Heart left ventricle (tissue), 16 donors: ENCODE measurements around the gene SLC6A3. TPM values are rescaled to one million over a fixed set of nuclear protein-coding genes. Genes with fewer than 3 reads are reported as not detected.
A peak's percentile ranks its signal among the peaks of the same experiment; 100 is the strongest.

Experiments
- ATAC-seq, 4 donors: fragments of 200-7000 bp; cut with Tn5 transposase; one replicate each; pipeline ENCODE4 v1.9.1; 2020 to 2022; ENCODE audit warnings: moderate library complexity in 4 of 4, mild to moderate bottlenecking in 3 of 4, moderate number of reproducible peaks in 1 of 4
- DNase-seq, 5 donors: peaks; one replicate each; pipeline ENCODE4 v3.0.0-alpha.2; 2020
- H3K27ac ChIP-seq, 12 donors: fragments of 200-600 bp; sonication (generic) in 4 of 12; one replicate each; pipeline versions ENCODE4 v1.5.0 to v1.8.0; 2016 to 2022; ENCODE audit warnings: mild to moderate bottlenecking in 2 of 12
- H3K27me3 ChIP-seq, 9 donors: fragments of 200-600 bp; sonication (generic) in 2 of 9; one replicate each; pipeline versions ENCODE4 v1.5.1 to v1.8.0; 2016 to 2022; ENCODE audit warnings: mild to moderate bottlenecking in 3 of 9
- H3K36me3 ChIP-seq, 9 donors: fragments of 200-600 bp; sonication (generic) in 2 of 9; one replicate each; pipeline versions ENCODE4 v1.5.0 to v1.8.0; 2018 to 2022; ENCODE audit warnings: mild to moderate bottlenecking in 2 of 9
- H3K4me1 ChIP-seq, 12 donors: fragments of 200-600 bp; sonication (generic) in 4 of 12; one replicate each; pipeline versions ENCODE4 v1.5.0 to v1.8.0; 2016 to 2022; ENCODE audit warnings: mild to moderate bottlenecking in 3 of 12
- H3K4me3 ChIP-seq, 12 donors: fragments of 200-600 bp; sonication (generic) in 4 of 12; one replicate each; pipeline versions ENCODE4 v1.5.0 to v1.8.0; 2017 to 2022; ENCODE audit warnings: mild to moderate bottlenecking in 9 of 12, moderate library complexity in 4 of 12
- H3K9me3 ChIP-seq, 12 donors: fragments of 200-600 bp; sonication (generic) in 4 of 12; one replicate each; pipeline versions ENCODE4 v1.5.0 to v1.8.0; 2016 to 2022; ENCODE audit warnings: mild to moderate bottlenecking in 1 of 12
- POLR2A ChIP-seq, 2 donors: fragments of 450-650 bp; IDR thresholded peaks; one replicate each; pipeline ENCODE4 v1.6.1; 2017; ENCODE audit warnings: antibody characterized with exemption in 2 of 2, mild to moderate bottlenecking in 2 of 2, moderate library complexity in 2 of 2
- WGBS, 4 donors: extraction: QIAGEN DNeasy Blood & Tissue Kit in 2 of 4; methylation state at CpG; one replicate each; pipeline versions ENCODE4 v1.1.5 to v1.1.7; 2013 to 2018; 5-methylcytosine and 5-hydroxymethylcytosine counted together
- intact Hi-C, 10 donors: fragments of 100-400 bp; cut with DNase I; formaldehyde crosslinking; loops; one replicate each; pipeline versions ENCODE4 v1.11.1 to v1.14.2; 2022
- polyA plus RNA-seq, 2 donors: library from polyadenylated mRNA; stranded (reverse); fragments of 200-250 nt; gene quantifications; one replicate each; pipeline ENCODE4 v1.2.3, GENCODE V29; 2013
- total RNA-seq, 9 donors: library from RNA; depleted of rRNA in 2 of 9; stranded (reverse); fragments of >200 nt in 2 of 9; fragmentation: NEBNext Ultra II Directional in 3 of 9; extraction: Animal tissue kit (Norgen Biotek cat#: 25700) in 3 of 9; gene quantifications; one replicate each; pipeline versions ENCODE4 v1.1.0 to v1.2.4, GENCODE V29; 2016 to 2023
- TF ChIP-seq, protein P1 (sequence below), 12 donors: fragments of 200-600 bp; sonication (generic) in 4 of 12; IDR thresholded peaks; one replicate each; pipeline versions ENCODE4 v1.5.0 to v1.8.0; 2018 to 2022; ENCODE audit warnings: antibody characterized with exemption in 12 of 12, mild to moderate bottlenecking in 5 of 12
- donor health status: ischemic (EF 13 %, LVEDD 7.1; RV severe dilation, severe dysfunction).
- donor health status: healthy with polysubstance abuse.
- donor health status: DM: no; HTN: yes; CAD: no.
- donor health status: DM: no; HTN: no; CAD: no.
- donor health status: ischemic (EF 25% LVEDD 6.9; RV normal size, moderate dysfunction).
- donor health status: ischemic (EF 25% LVEDD 5.7; RV mildly dilated, moderate dysfunction).
- donor health status: healthy.
- donor health status: DM: yes; HTN: yes; CAD: no.
- donor health status: ischemic (EF 35%, LVEDD 5.7; RV mildly dilated, moderate dysfunction).
- donor health status: nonischemic (EF 11% LVEDD 7.7; RV severe dilation, severe dysfunction).
- donor health status: DM: yes; HTN: yes; CAD: no.
- donor health status: PGD.
- donor health status: ischemic (EF 29% LVEDD 5.4; RV normal size, mild dysfunction).
- donor health status: nonischemic (EF 23%, LVEDD 6.1; RV moderate dilation, normal function).

Gene SLC6A3
- total and polyA plus RNA-seq, 11 donors: 0.06 to 0.29 (median 0.11) TPM; not detected in 7

DNA sequence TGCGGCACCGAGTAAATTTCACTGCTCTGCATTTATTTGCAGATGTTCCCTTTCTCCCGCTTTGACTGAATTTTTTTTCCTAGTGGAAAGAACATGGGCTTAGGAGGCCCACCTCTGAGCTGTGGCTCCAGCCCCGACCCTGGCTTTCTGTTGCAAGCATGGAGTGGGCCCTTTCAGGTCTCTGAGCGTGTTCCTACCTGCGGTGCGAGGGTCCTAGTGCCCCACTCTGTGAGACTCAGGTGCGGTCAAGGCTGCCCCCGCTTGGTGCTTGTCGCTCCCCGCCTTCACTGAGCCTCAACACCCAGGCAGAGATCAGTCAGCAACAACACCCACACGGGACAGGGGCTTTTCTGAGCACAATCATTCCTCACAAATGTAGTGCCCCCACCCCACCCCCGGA lies 32.0 kb downstream of the SLC6A3 start:
- WGBS, 4 donors: 43 to 57% (median 48%) methylated on average over 11 to 13 of the region's 13 CpGs

DNA sequence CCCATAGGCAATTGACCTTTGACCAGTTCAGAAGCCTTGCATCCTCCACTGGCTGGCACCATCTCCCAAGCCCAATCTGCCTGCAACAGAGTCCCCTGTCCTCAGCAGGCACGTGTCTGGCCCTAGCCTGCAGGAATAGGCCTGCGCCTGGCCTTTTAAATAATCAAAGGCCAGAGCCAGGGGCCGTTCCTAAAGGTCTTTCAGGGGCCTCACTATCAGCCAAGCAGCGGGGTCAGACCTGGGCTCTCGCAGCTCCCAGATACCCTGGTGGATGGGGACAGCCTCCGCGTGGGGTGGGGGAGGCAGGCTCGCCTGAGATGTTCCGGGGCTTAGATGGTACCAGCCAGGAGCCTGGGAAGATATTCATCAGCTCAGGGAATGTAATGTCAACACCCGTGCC lies 32.6 kb downstream of the SLC6A3 start:
- DNase-seq (peak in 2 of 5 donors; percentile 4 to 42), ATAC-seq (no peak)
- WGBS, 4 donors: 29 to 41% (median 31%) methylated on average over 9 to 10 of the region's 10 CpGs

More for the DNA sequence above, 32.0 kb downstream of the SLC6A3 start:
- ATAC-seq: no peak
- Histone ChIP-seq H3K27ac (no peak overlapping the region), H3K4me3 (no peak overlapping the region), H3K4me1 (no peaks in the 10 kb centered on the region), H3K36me3 (no peaks in the 10 kb centered on the region), H3K27me3 (peaks cover 0 to 39% (median 7%) of the 10 kb centered on the region in 9 donors), H3K9me3 (no peaks in the 10 kb centered on the region)
- intact Hi-C loops: no loop called here
- DNase-seq: peak in 1 of 5 donors; percentile 35
- TF ChIP-seq POLR2A (IDR thresholded peaks at IDR 0.05): no peak

DNA sequence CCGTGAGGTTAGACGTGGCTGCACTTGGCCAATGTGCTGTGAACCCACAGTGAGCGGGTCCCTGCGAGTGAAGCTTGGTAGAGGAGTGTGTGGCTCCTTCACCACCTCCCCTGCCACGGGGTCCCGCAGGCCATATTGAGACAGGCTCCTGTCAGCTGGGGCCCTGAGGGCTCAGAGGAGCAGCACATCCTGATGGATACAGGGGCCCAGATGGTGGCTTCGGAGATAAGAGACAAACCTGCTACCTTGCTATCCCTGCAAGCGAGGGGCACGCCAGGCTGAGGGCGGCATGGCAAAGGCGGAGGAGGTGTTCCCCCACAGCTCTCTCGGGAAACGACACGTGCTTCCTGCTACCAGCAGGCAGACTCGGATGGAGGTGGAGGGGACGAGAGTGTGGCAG lies 33.1 kb downstream of the SLC6A3 start:
- H3K4me1 ChIP-seq: no peaks in the 10 kb centered on the region
- H3K9me3 ChIP-seq: no peaks in the 10 kb centered on the region
- H3K27ac ChIP-seq: no peak overlapping the region
- no peaks in the 10 kb centered on the region for H3K36me3 ChIP-seq
- peaks cover 0 to 43% (median 7%) of the 10 kb centered on the region in 9 donors for H3K27me3 ChIP-seq
- 48 to 57% (median 54%) methylated on average over 9 to 16 of the region's 16 CpGs for WGBS, 4 donors
- intact Hi-C loops: no loop called here
- no peak overlapping the region for H3K4me3 ChIP-seq
- TF ChIP-seq, protein P1, sequence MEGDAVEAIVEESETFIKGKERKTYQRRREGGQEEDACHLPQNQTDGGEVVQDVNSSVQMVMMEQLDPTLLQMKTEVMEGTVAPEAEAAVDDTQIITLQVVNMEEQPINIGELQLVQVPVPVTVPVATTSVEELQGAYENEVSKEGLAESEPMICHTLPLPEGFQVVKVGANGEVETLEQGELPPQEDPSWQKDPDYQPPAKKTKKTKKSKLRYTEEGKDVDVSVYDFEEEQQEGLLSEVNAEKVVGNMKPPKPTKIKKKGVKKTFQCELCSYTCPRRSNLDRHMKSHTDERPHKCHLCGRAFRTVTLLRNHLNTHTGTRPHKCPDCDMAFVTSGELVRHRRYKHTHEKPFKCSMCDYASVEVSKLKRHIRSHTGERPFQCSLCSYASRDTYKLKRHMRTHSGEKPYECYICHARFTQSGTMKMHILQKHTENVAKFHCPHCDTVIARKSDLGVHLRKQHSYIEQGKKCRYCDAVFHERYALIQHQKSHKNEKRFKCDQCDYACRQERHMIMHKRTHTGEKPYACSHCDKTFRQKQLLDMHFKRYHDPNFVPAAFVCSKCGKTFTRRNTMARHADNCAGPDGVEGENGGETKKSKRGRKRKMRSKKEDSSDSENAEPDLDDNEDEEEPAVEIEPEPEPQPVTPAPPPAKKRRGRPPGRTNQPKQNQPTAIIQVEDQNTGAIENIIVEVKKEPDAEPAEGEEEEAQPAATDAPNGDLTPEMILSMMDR (IDR thresholded peaks at IDR 0.05): no peak
- no peak for TF ChIP-seq POLR2A (IDR thresholded peaks at IDR 0.05)
- peak in 2 of 5 donors; percentile 16 to 32 for DNase-seq
- no peak for ATAC-seq

More for the DNA sequence above, 32.6 kb downstream of the SLC6A3 start:
- Histone ChIP-seq H3K27me3 (peaks cover 0 to 43% (median 7%) of the 10 kb centered on the region in 9 donors), H3K27ac (no peak overlapping the region), H3K4me1 (no peaks in the 10 kb centered on the region), H3K9me3 (no peaks in the 10 kb centered on the region), H3K4me3 (no peak overlapping the region), H3K36me3 (no peaks in the 10 kb centered on the region)
- intact Hi-C loops: no loop called here
- TF ChIP-seq, protein P1 (IDR thresholded peaks at IDR 0.05): no peak
- no peak for TF ChIP-seq POLR2A (IDR thresholded peaks at IDR 0.05)

DNA sequence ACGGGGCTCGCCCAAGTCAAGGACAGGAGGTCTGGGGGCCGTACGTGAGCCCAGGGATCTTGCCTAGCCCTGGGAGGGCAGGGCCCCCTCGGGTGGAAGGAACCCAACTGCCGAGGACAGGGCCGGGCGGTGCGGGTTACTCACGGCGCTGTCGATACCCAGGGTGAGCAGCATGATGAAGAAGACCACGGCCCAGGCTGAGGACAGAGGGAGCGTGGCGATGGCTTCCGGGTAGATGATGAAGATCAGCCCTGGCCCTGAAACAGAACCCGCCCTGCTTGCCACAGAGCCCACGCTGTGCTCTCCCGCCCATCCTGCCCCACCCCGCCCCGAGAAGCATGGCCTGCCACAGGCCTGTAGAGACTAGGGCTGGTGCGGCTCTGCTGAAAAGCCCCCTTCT lies 34.1 kb downstream of the SLC6A3 start:
- H3K9me3 ChIP-seq: no peaks in the 10 kb centered on the region
- H3K27me3 ChIP-seq: peaks cover 0 to 43% (median 7%) of the 10 kb centered on the region in 9 donors
- 78 to 85% (median 84%) methylated on average over 20 to 22 of the region's 22 CpGs for WGBS, 4 donors
- DNase-seq: peak in 2 of 5 donors; percentile 9 to 46
- no peak overlapping the region for H3K27ac ChIP-seq
- no peaks in the 10 kb centered on the region for H3K4me1 ChIP-seq
- H3K4me3 ChIP-seq: no peak overlapping the region
- no peaks in the 10 kb centered on the region for H3K36me3 ChIP-seq
- no peak for ATAC-seq
- TF ChIP-seq, protein P1 (IDR thresholded peaks at IDR 0.05): no peak
- TF ChIP-seq POLR2A (IDR thresholded peaks at IDR 0.05): no peak
- intact Hi-C loops: no loop called here
